HEK293 (cell line): Measurements from ENCODE around the gene PET100.

Experiments
- CTCF ChIA-PET: fragments of 350-600 bp; formaldehyde crosslinking; extraction: SDS; loops from one replicate; lab custom pipeline; 2021; ENCODE audit warnings: antibody characterized with exemption; lab: Yijun Ruan, JAX
- POLR2A ChIA-PET: fragments of 300-600 bp; formaldehyde crosslinking; extraction: SDS; loops from one replicate; lab custom pipeline; 2020; ENCODE audit warnings: antibody characterized with exemption, inconsistent platforms; lab: Yijun Ruan, JAX
- H3K27ac ChIP-seq: fragments of 200-500 bp; sonication (Bioruptor generic); 2 replicates; pipeline ENCODE4 v1.5.1; 2014; ENCODE audit warnings: low read depth, low read length, control low read depth, inconsistent platforms; ENCODE audit errors: extremely low read depth
- H3K36me3 ChIP-seq, 2 experiments: fragments of 200-500 bp in 1 of 2; sonication (Bioruptor generic) in 1 of 2; 1 replicate in 1 of 2; 2 replicates in 1 of 2; pipeline ENCODE4 v1.5.1; 2014 to 2017; ENCODE audit warnings: inconsistent platforms in 2 of 2, low read length in 2 of 2; ENCODE audit not compliant: control insufficient read depth in 2 of 2, insufficient read depth in 1 of 2
- H3K4me1 ChIP-seq: fragments of 200-500 bp; sonication (Bioruptor generic); 2 replicates; pipeline ENCODE4 v1.5.1; 2014; ENCODE audit warnings: mild to moderate bottlenecking, low read length, inconsistent platforms; ENCODE audit not compliant: control insufficient read depth, insufficient read depth
- H3K4me3 ChIP-seq: 2 replicates; pipeline ENCODE4 v1.5.1; 2011; ENCODE audit warnings: low read depth, mild to moderate bottlenecking, control low read depth, low read length, moderate library complexity
- H3K9me3 ChIP-seq: fragments of 200-500 bp; sonication (Bioruptor generic); 2 replicates; pipeline ENCODE4 v1.5.1; 2014; ENCODE audit warnings: low read depth, low read length, inconsistent platforms; ENCODE audit not compliant: control insufficient read depth, insufficient read depth
- AEBP2 ChIP-seq: fragments of 450-650 bp; formaldehyde crosslinking; IDR thresholded peaks from 2 replicates; pipeline ENCODE4 v1.5.1; 2016; ENCODE audit warnings: missing biosample characterization, missing genetic modification characterization, borderline replicate concordance
- ELK4 ChIP-seq: IDR thresholded peaks from 2 replicates; pipeline ENCODE4 v1.6.1; 2011; ENCODE audit warnings: mild to moderate bottlenecking, low read depth, low read length, borderline replicate concordance
- GFI1B ChIP-seq: fragments of 450-650 bp; formaldehyde crosslinking; IDR thresholded peaks from 2 replicates; pipeline ENCODE4 v1.5.1; 2016; ENCODE audit warnings: missing biosample characterization, missing genetic modification characterization
- GLIS2 ChIP-seq: fragments of 450-650 bp; formaldehyde crosslinking; IDR thresholded peaks from 2 replicates; pipeline ENCODE4 v1.5.1; 2016; ENCODE audit warnings: missing biosample characterization, missing genetic modification characterization
- KLF8 ChIP-seq: fragments of 450-650 bp; formaldehyde crosslinking; IDR thresholded peaks from 2 replicates; pipeline ENCODE4 v1.5.1; 2016; ENCODE audit warnings: missing biosample characterization, missing genetic modification characterization
- RBAK ChIP-seq: fragments of 450-650 bp; formaldehyde crosslinking; IDR thresholded peaks from 2 replicates; pipeline ENCODE4 v1.5.1; 2016; ENCODE audit warnings: missing biosample characterization, missing genetic modification characterization
- REPIN1 ChIP-seq: fragments of 450-650 bp; formaldehyde crosslinking; IDR thresholded peaks from 2 replicates; pipeline ENCODE4 v1.5.1; 2017; ENCODE audit warnings: missing biosample characterization, missing genetic modification characterization, low read depth
- ZFP3 ChIP-seq: fragments of 450-650 bp; formaldehyde crosslinking; IDR thresholded peaks from 2 replicates; pipeline ENCODE4 v1.5.1; 2016; ENCODE audit warnings: low read depth, missing biosample characterization, missing genetic modification characterization
- ZFP69B ChIP-seq: fragments of 450-650 bp; formaldehyde crosslinking; IDR thresholded peaks from 2 replicates; pipeline ENCODE4 v1.5.1; 2016; ENCODE audit warnings: missing biosample characterization, missing genetic modification characterization
- ZNF2 ChIP-seq: fragments of 450-650 bp; formaldehyde crosslinking; IDR thresholded peaks from 2 replicates; pipeline ENCODE4 v1.5.1; 2016; ENCODE audit warnings: missing biosample characterization, missing genetic modification characterization
- ZNF26 ChIP-seq: fragments of 450-650 bp; formaldehyde crosslinking; IDR thresholded peaks from 2 replicates; pipeline ENCODE4 v1.5.1; 2016; ENCODE audit warnings: missing biosample characterization, missing genetic modification characterization
- ZNF311 ChIP-seq: fragments of 450-650 bp; formaldehyde crosslinking; IDR thresholded peaks from 2 replicates; pipeline ENCODE4 v1.5.1; 2017; ENCODE audit warnings: missing biosample characterization, missing genetic modification characterization, borderline replicate concordance
- ZNF335 ChIP-seq: fragments of 450-650 bp; formaldehyde crosslinking; conservative IDR thresholded peaks from 2 replicates; pipeline ENCODE4 v1.5.1; 2016; ENCODE audit warnings: missing biosample characterization, missing genetic modification characterization
- ZNF341 ChIP-seq: fragments of 450-650 bp; formaldehyde crosslinking; IDR thresholded peaks from 2 replicates; pipeline ENCODE4; 2016; ENCODE audit warnings: low read depth, missing biosample characterization, missing genetic modification characterization
- ZNF366 ChIP-seq: fragments of 450-650 bp; formaldehyde crosslinking; conservative IDR thresholded peaks from 2 replicates; pipeline ENCODE4 v1.5.1; 2016; ENCODE audit warnings: missing biosample characterization, missing genetic modification characterization
- ZNF488 ChIP-seq: fragments of 450-650 bp; formaldehyde crosslinking; IDR thresholded peaks from 2 replicates; pipeline ENCODE4 v1.5.1; 2016; ENCODE audit warnings: missing biosample characterization, missing genetic modification characterization
- ZNF514 ChIP-seq: fragments of 450-650 bp; formaldehyde crosslinking; IDR thresholded peaks from 2 replicates; pipeline ENCODE4 v1.5.1; 2016; ENCODE audit warnings: missing biosample characterization, missing genetic modification characterization
- ZNF548 ChIP-seq: fragments of 450-650 bp; formaldehyde crosslinking; IDR thresholded peaks from 2 replicates; pipeline ENCODE4 v1.5.1; 2016; ENCODE audit warnings: missing biosample characterization, missing genetic modification characterization
- ZNF585B ChIP-seq: fragments of 450-650 bp; formaldehyde crosslinking; IDR thresholded peaks from 2 replicates; pipeline ENCODE4 v1.5.1; 2016; ENCODE audit warnings: missing biosample characterization, missing genetic modification characterization
- ZNF621 ChIP-seq: fragments of 450-650 bp; formaldehyde crosslinking; IDR thresholded peaks from 2 replicates; pipeline ENCODE4 v1.5.1; 2017; ENCODE audit warnings: missing biosample characterization, missing genetic modification characterization
- ZNF747 ChIP-seq: fragments of 450-650 bp; formaldehyde crosslinking; IDR thresholded peaks from 2 replicates; pipeline ENCODE4 v1.5.1; 2016; ENCODE audit warnings: missing biosample characterization, missing genetic modification characterization
- ZNF792 ChIP-seq: fragments of 450-650 bp; formaldehyde crosslinking; IDR thresholded peaks from 2 replicates; pipeline ENCODE4 v1.5.1; 2016; ENCODE audit warnings: missing biosample characterization, missing genetic modification characterization
- ZNF830 ChIP-seq: fragments of 450-650 bp; IDR thresholded peaks from 2 replicates; pipeline ENCODE4 v1.5.0; 2018; ENCODE audit warnings: missing biosample characterization, missing genetic modification characterization, low read depth, mild to moderate bottlenecking, moderate library complexity
- ZNF843 ChIP-seq: fragments of 450-650 bp; formaldehyde crosslinking; IDR thresholded peaks from 2 replicates; pipeline ENCODE4 v1.5.1; 2016; ENCODE audit warnings: missing biosample characterization, missing genetic modification characterization
- ZSCAN18 ChIP-seq: fragments of 450-650 bp; formaldehyde crosslinking; IDR thresholded peaks from 2 replicates; pipeline ENCODE4 v1.5.1; 2016; ENCODE audit warnings: missing biosample characterization, missing genetic modification characterization
- ZSCAN4 ChIP-seq: fragments of 450-650 bp; formaldehyde crosslinking; IDR thresholded peaks from 2 replicates; pipeline ENCODE4 v1.5.1; 2017; ENCODE audit warnings: missing biosample characterization, missing genetic modification characterization

Gene PET100

GRCh38 chr19:7605490-7606222 lies 23.9 kb upstream of the PET100 start (continued):
- TF ChIP-seq ZNF335 (tag by site-specific recombination) (no peak), ZNF585B (tag by site-specific recombination) (no peak), ZNF366 (tag by site-specific recombination) (0 out of 2 replicates have a peak, but pooled peaks have one; percentile 29), ZFP69B (no peak), GLIS2 (tag by site-specific recombination) (no peak), KLF8 (tag by site-specific recombination) (0 out of 2 replicates have a peak, but pooled peaks have one; percentile 18), ZNF26 (tag by site-specific recombination) (no peak), RBAK (no peak), ZNF747 (tag by site-specific recombination) (no peak), ZNF2 (tag by site-specific recombination) (no peak), ZNF341 (peak; percentile 77), ELK4 (no peak)

- peaks cover 8 to 33% of the 10 kb centered on the region in 2 experiments; a peak in 2 of 3 replicates for H3K36me3 ChIP-seq
- TF ChIP-seq ZNF621 (tag by site-specific recombination), result no peak
- no peak for TF ChIP-seq REPIN1 (tag by site-specific recombination)
- TF ChIP-seq ZNF514 (tag by site-specific recombination), result no peak
- TF ChIP-seq ZSCAN4 (tag by site-specific recombination), result no peak
- no peak for TF ChIP-seq GFI1B (tag by site-specific recombination)
- no peak for TF ChIP-seq ZSCAN18 (tag by site-specific recombination)
- TF ChIP-seq ZNF843, result no peak
- TF ChIP-seq ZNF792 (tag by site-specific recombination), result no peak
- no peak for TF ChIP-seq ZNF311 (tag by site-specific recombination)
- TF ChIP-seq ZFP3 (tag by site-specific recombination), result no peak
- no peak for TF ChIP-seq AEBP2 (tag by site-specific recombination)
- TF ChIP-seq ZNF548 (tag by site-specific recombination), result no peak
- no peak for TF ChIP-seq ZNF488 (tag by site-specific recombination)
- no peak for TF ChIP-seq ZNF830
- TF ChIP-seq KLF8 (tag by site-specific recombination), result no peak
- no peak for TF ChIP-seq ZNF26 (tag by site-specific recombination)
- TF ChIP-seq, all 188 proteins: peak for 0
- Histone ChIP-seq H3K9me3 (no peaks in the 10 kb centered on the region), H3K4me3 (no peak overlapping the region), H3K27ac (no peak overlapping the region), H3K4me1 (no peaks in the 10 kb centered on the region; the same call in 1 of the 2 replicates)
- POLR2A ChIA-PET, result interaction anchor here (1.0 to 1.4 kb wide), 3 partner anchors 11 to 23 kb away, joined by 4 to 9 read pairs (median 7); partner anchors contain the start of genes CAMSAP3, PET100 and XAB2
- CTCF ChIA-PET, result interaction anchor here (1.2 to 1.3 kb wide), 3 partner anchors 10 to 74 kb away, joined by 5 to 9 read pairs (median 6); partner anchors contain the start of gene TRAPPC5
These were observed 23.3 kb upstream of the PET100 start for GRCh38 chr19:7606289-7606688.
